B cell (primary cell): Measurements from ENCODE around the gene RIC3. TPM values are rescaled to one million over a fixed set of nuclear protein-coding genes. Genes with fewer than 3 reads are reported as not detected.

Experiments used
- polyA plus RNA-seq: library from polyadenylated mRNA; depleted of rRNA; stranded (reverse); fragments of >200 nt; gene quantifications from 2 replicates; pipeline ENCODE4 v1.2.3, GENCODE V29; 2012
- total RNA-seq, 2 donors: library from RNA; stranded (reverse); fragments of 120-200 nt in 1 of 2; gene quantifications; 1 replicate in 1 of 2; 2 replicates in 1 of 2; pipeline versions ENCODE4 v1.2.3 to v1.2.4, GENCODE V29; 2013 to 2022

RIC3 gene
- total and polyA plus RNA-seq, 2 donors (not counting 1 experiment from before 2014, with no cell fraction given) = 62.4 to 74.6 TPM

Other genes with a start within 250 kb of the RIC3 start
- not detected in 2 replicates for gene OR10A6, start 237.8 kb downstream of the RIC3 start, total RNA-seq
- gene OR10A6, start 237.8 kb downstream of the RIC3 start, polyA plus RNA-seq = not detected in 2 replicates
- not detected in 2 replicates for gene OR10A3, start 227.3 kb downstream of the RIC3 start, total RNA-seq
- gene OR10A3, start 227.3 kb downstream of the RIC3 start, polyA plus RNA-seq = not detected in 2 replicates
- not detected in 2 replicates for gene NLRP10, start 203.6 kb downstream of the RIC3 start, total RNA-seq
- not detected in 2 replicates for gene NLRP10, start 203.6 kb downstream of the RIC3 start, polyA plus RNA-seq
- gene EIF3F, start 181.7 kb downstream of the RIC3 start, total RNA-seq = 316 and 330 TPM in 2 replicates
- gene EIF3F, start 181.7 kb downstream of the RIC3 start, polyA plus RNA-seq = 549 and 584 TPM in 2 replicates
- 0.10 TPM in 1 of 2 replicates, not detected in the other for gene TUB, start 87.8 kb downstream of the RIC3 start, total RNA-seq
- 0.03 and 0.06 TPM in 2 replicates for gene TUB, start 87.8 kb downstream of the RIC3 start, polyA plus RNA-seq
- gene LMO1, start 94.9 kb upstream of the RIC3 start, total RNA-seq = not detected in 2 replicates
- gene LMO1, start 94.9 kb upstream of the RIC3 start, polyA plus RNA-seq = 0.22 TPM in 1 of 2 replicates, not detected in the other